Ureter (tissue), 1 donor: ENCODE data around the gene CDV3. TPM values are rescaled to one million over a fixed set of nuclear protein-coding genes. Genes with fewer than 3 reads are reported as not detected.

ENCODE experiments used
- DNase-seq: peaks from one replicate; pipeline ENCODE4 v3.0.0-alpha.2; 2020; ENCODE audit warnings: low spot score
- total RNA-seq: library from RNA; stranded (reverse); gene quantifications from one replicate; pipeline ENCODE4 v1.2.4, GENCODE V29; 2023
- donor health status: DM: yes; HTN: yes; CAD: no.

CDV3 gene
- total RNA-seq, 1 donor from 2014 or later, result 127 TPM

- no peak for DNase-seq
These were observed 32.9 kb downstream of the CDV3 start for GRCh38 chr3:133606342-133606741.

- no peak for DNase-seq
These were observed 33.4 kb downstream of the CDV3 start for GRCh38 chr3:133606902-133607301.

GRCh38 chr3:133607816-133608215 lies 34.3 kb downstream of the CDV3 start:
- DNase-seq, result no peak

DNA sequence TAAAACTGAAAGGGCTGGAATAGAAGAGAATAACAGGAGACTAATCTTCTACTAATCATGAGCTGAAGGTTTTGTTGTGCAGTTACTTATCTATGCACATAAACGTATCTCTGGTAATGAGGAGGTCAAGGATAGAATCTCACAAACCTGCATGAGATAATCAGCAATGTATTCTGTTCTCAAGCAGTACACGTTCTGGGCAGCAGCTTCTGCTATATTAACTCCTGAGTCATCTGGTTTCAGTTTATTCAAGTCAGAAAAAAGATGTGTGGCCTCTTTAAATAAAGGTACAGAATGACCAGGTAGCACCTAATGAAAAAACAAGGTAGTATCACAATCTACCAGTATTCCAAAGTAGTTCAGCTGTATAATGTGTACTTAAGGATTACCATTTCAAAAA lies 34.9 kb downstream of the CDV3 start:
- DNase-seq, result no peak

- DNase-seq, result no peak
These were observed 36.5 kb downstream of the CDV3 start for GRCh38 chr3:133610031-133610430.

- DNase-seq, result no peak
These were observed 38.0 kb downstream of the CDV3 start for GRCh38 chr3:133611534-133611933.

- no peak for DNase-seq
These were observed 46.7 kb downstream of the CDV3 start for GRCh38 chr3:133620066-133620784.

GRCh38 chr3:133627789-133628188 lies 54.3 kb downstream of the CDV3 start:
- no peak for DNase-seq

DNA sequence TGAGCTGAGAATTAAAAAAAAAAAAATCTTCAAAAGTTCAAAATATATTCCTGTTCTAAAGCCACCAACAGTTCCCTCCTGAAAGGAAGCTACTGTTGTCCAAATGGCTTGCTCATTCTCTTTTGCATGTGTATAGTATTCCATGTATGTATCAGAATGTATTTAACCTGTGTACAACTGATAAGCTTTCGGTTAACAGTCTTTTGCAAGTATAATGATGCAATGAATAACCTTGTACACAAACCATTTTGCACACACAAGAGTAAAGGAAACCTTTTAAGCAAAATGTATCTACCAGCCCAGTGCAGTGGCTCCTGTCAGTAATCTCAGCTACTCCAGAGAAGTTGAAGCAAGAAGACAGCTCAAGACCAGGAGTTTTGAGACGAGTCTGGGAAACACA lies 55.7 kb downstream of the CDV3 start:
- DNase-seq, result no peak

- no peak for DNase-seq
These were observed 60.0 kb downstream of the CDV3 start for GRCh38 chr3:133633439-133633838.

Other genes with a start within 250 kb of the CDV3 start
- not detected for gene BFSP2, start 173.6 kb upstream of the CDV3 start, total RNA-seq
- 21.1 TPM for gene TOPBP1, start 88.3 kb downstream of the CDV3 start, total RNA-seq
- 2.1 TPM for gene TF, start 172.7 kb downstream of the CDV3 start, total RNA-seq
- 52.7 TPM for gene SRPRB, start 232.1 kb downstream of the CDV3 start, total RNA-seq